H1 (cell line): ENCODE data around the gene NOB1. TPM values are rescaled to one million over a fixed set of nuclear protein-coding genes. Genes with fewer than 3 reads are reported as not detected.

Experiments
- CTCF ChIA-PET: fragments of 300-600 bp; sonication (Branson Sonifier 250); formaldehyde crosslinking; loops from one replicate; lab custom pipeline; 2021; ENCODE audit not compliant: partially characterized antibody; lab: Charles Lee
- POLR2A ChIA-PET: fragments of 300-600 bp; sonication (Branson Sonifier 250); formaldehyde crosslinking; loops from one replicate; lab custom pipeline; 2021; ENCODE audit warnings: inconsistent platforms; ENCODE audit not compliant: partially characterized antibody; lab: Charles Lee
- DNase-seq, 2 experiments: peaks; one replicate each; pipeline versions ENCODE4 v3.0.0 to v3.0.0-alpha.2; 2010 to 2022; ENCODE audit warnings: low spot score in 2 of 2, low read depth in 1 of 2, mixed read lengths in 1 of 2
- FAIRE-seq: peaks from 2 replicates; lab custom pipeline; 2011; peaks lifted over from hg19 to GRCh38; lab: Jason Lieb, UNC
- H2AFZ ChIP-seq: 2 replicates; pipeline ENCODE4 v1.8.1; 2012; ENCODE audit warnings: low read length, inconsistent platforms
- H2AK5ac ChIP-seq: 2 replicates; pipeline ENCODE4 v1.6.1; 2013; ENCODE audit warnings: low read depth, low read length
- H2BK120ac ChIP-seq: replicated peaks from 2 replicates; pipeline ENCODE3; 2013; ENCODE audit warnings: low read depth, low read length, inconsistent platforms
- H2BK12ac ChIP-seq: 2 replicates; pipeline ENCODE4 v1.6.1; 2013; ENCODE audit warnings: low read depth, low read length
- H2BK15ac ChIP-seq: 2 replicates; pipeline ENCODE4 v1.6.1; 2013; ENCODE audit warnings: low read length
- H2BK20ac ChIP-seq: 2 replicates; pipeline ENCODE4 v1.6.1; 2013; ENCODE audit warnings: low read length
- H2BK5ac ChIP-seq: 2 replicates; pipeline ENCODE4 v1.6.1; 2013; ENCODE audit warnings: low read depth, low read length
- H3K14ac ChIP-seq: 2 replicates; pipeline ENCODE4 v1.6.1; 2013; ENCODE audit warnings: inconsistent platforms; ENCODE audit not compliant: insufficient read length
- H3K18ac ChIP-seq: 2 replicates; pipeline ENCODE4 v1.6.1; 2013; ENCODE audit warnings: low read length; ENCODE audit errors: extremely low read depth
- H3K23ac ChIP-seq: 2 replicates; pipeline ENCODE4 v1.6.1; 2013; ENCODE audit warnings: inconsistent platforms; ENCODE audit not compliant: insufficient read length
- H3K23me2 ChIP-seq: 2 replicates; pipeline ENCODE4 v1.6.1; 2013; ENCODE audit warnings: low read depth, low read length
- H3K27ac ChIP-seq: 2 replicates; pipeline ENCODE4 v1.6.1; 2011; ENCODE audit warnings: low read depth, low read length, inconsistent platforms
- H3K27me3 ChIP-seq, 4 experiments: replicated peaks in 1 of 4; 1 replicate in 1 of 4; 2 replicates in 3 of 4; pipeline versions ENCODE4 v1.6.1 to v1.8.1; 2011 to 2013; ENCODE audit warnings: low read length in 3 of 4, mild to moderate bottlenecking in 3 of 4, inconsistent platforms in 2 of 4, mixed read lengths in 2 of 4, moderate library complexity in 1 of 4; ENCODE audit not compliant: control insufficient read depth in 3 of 4, insufficient read depth in 3 of 4; ENCODE audit errors: extremely low read depth in 1 of 4
- H3K36me3 ChIP-seq, 4 experiments: 2 replicates each; pipeline versions ENCODE4 v1.6.1 to v1.8.1; 2011 to 2013; ENCODE audit warnings: mild to moderate bottlenecking in 4 of 4, low read length in 3 of 4, moderate library complexity in 2 of 4, control low read depth in 1 of 4, inconsistent platforms in 1 of 4; ENCODE audit not compliant: insufficient read depth in 4 of 4, control insufficient read depth in 2 of 4
- H3K4ac ChIP-seq: replicated peaks from 2 replicates; pipeline ENCODE3; 2013; ENCODE audit warnings: low read length, low read depth, mixed read lengths, inconsistent platforms; ENCODE audit not compliant: insufficient read length
- H3K4me1 ChIP-seq, 4 experiments: replicated peaks in 1 of 4; 1 replicate in 1 of 4; 2 replicates in 3 of 4; pipeline versions ENCODE4 v1.6.1 to v1.8.1; 2011 to 2013; ENCODE audit warnings: low read length in 3 of 4, inconsistent platforms in 2 of 4, mixed read lengths in 1 of 4; ENCODE audit not compliant: insufficient read depth in 4 of 4, control insufficient read depth in 3 of 4
- H3K4me2 ChIP-seq, 2 experiments: 2 replicates each; pipeline versions ENCODE4 v1.6.1 to v1.8.1; 2011 to 2013; ENCODE audit warnings: low read depth in 2 of 2, low read length in 2 of 2, control low read depth in 1 of 2, inconsistent platforms in 1 of 2, mild to moderate bottlenecking in 1 of 2; ENCODE audit not compliant: insufficient read depth in 1 of 2
- H3K4me3 ChIP-seq, 4 experiments: fragments of 200-600, 300-600 bp in 1 of 4; sonication (generic), shearing (Covaris generic), sonication (Bioruptor Twin) in 1 of 4; 2 replicates each; pipeline versions ENCODE4 v1.5.1 to v1.8.1; 2011 to 2016; ENCODE audit warnings: low read length in 4 of 4, low read depth in 3 of 4, control low read depth in 2 of 4, inconsistent platforms in 2 of 4, mild to moderate bottlenecking in 2 of 4, mixed read lengths in 1 of 4, moderate library complexity in 1 of 4; ENCODE audit not compliant: insufficient read depth in 2 of 4; ENCODE audit errors: extremely low read depth in 1 of 4
- H3K56ac ChIP-seq: replicated peaks from 2 replicates; pipeline ENCODE3; 2013; ENCODE audit warnings: low read depth, mild to moderate bottlenecking, mixed read lengths, low read length, inconsistent platforms; ENCODE audit not compliant: insufficient read length
- H3K79me1 ChIP-seq: 2 replicates; pipeline ENCODE4 v1.6.1; 2013; ENCODE audit warnings: low read depth, low read length, control low read depth
- H3K79me2 ChIP-seq, 2 experiments: 2 replicates each; pipeline versions ENCODE4 v1.6.1 to v1.8.1; 2012 to 2013; ENCODE audit warnings: low read length in 2 of 2, mild to moderate bottlenecking in 2 of 2, inconsistent platforms in 1 of 2; ENCODE audit not compliant: insufficient read depth in 2 of 2, control insufficient read depth in 1 of 2
- H3K9ac ChIP-seq, 4 experiments: replicated peaks in 1 of 4; 1 replicate in 1 of 4; 2 replicates in 3 of 4; pipeline versions ENCODE4 v1.6.1 to v1.8.1; 2011 to 2013; ENCODE audit warnings: low read depth in 3 of 4, low read length in 3 of 4, control low read depth in 2 of 4, mild to moderate bottlenecking in 2 of 4, moderate library complexity in 2 of 4, inconsistent platforms in 1 of 4; ENCODE audit errors: extremely low read depth in 1 of 4
- H3K9me3 ChIP-seq, 2 experiments: 2 replicates each; pipeline versions ENCODE4 v1.6.1 to v1.8.1; 2012 to 2013; ENCODE audit warnings: mild to moderate bottlenecking in 2 of 2, moderate library complexity in 2 of 2, control low read depth in 1 of 2, inconsistent platforms in 1 of 2, low read depth in 1 of 2, low read length in 1 of 2, mixed read lengths in 1 of 2; ENCODE audit not compliant: insufficient read depth in 2 of 2
- H4K20me1 ChIP-seq, 2 experiments: replicated peaks in 1 of 2; 2 replicates each; pipeline versions ENCODE3 to v1.8.1; 2011 to 2013; ENCODE audit warnings: inconsistent platforms in 2 of 2, low read length in 2 of 2, mild to moderate bottlenecking in 1 of 2; ENCODE audit not compliant: insufficient read depth in 2 of 2, control insufficient read depth in 1 of 2
- H4K5ac ChIP-seq: 2 replicates; pipeline ENCODE4 v1.6.1; 2013; ENCODE audit warnings: low read length, low read depth, mixed read lengths, inconsistent platforms; ENCODE audit not compliant: insufficient read length
- H4K8ac ChIP-seq: 2 replicates; pipeline ENCODE4 v1.8.0; 2013; ENCODE audit warnings: mild to moderate bottlenecking, moderate library complexity, low read length, inconsistent platforms; ENCODE audit not compliant: insufficient read depth; ENCODE audit errors: extremely low read depth
- H4K91ac ChIP-seq: replicated peaks from 2 replicates; pipeline ENCODE3; 2013; ENCODE audit warnings: low read length, mixed read lengths, inconsistent platforms; ENCODE audit not compliant: insufficient read length
- ATF3 ChIP-seq: IDR thresholded peaks from 2 replicates; pipeline ENCODE4 v1.6.1; 2011; ENCODE audit warnings: low read depth, mild to moderate bottlenecking, low read length; ENCODE audit not compliant: insufficient read depth
- JUND ChIP-seq: IDR thresholded peaks from 2 replicates; pipeline ENCODE4 v1.6.1; 2011; ENCODE audit warnings: mild to moderate bottlenecking, improper control_type of control experiment, low read length
- MAX ChIP-seq: IDR thresholded peaks from 2 replicates; pipeline ENCODE4 v1.6.1; 2012; ENCODE audit warnings: inconsistent platforms
- NANOG ChIP-seq: IDR thresholded peaks from 2 replicates; pipeline ENCODE4 v1.6.1; 2011; ENCODE audit warnings: low read length, low read depth, mild to moderate bottlenecking, inconsistent platforms; ENCODE audit not compliant: insufficient read depth, poor library complexity, severe bottlenecking
- RFX5 ChIP-seq: IDR thresholded peaks from 2 replicates; pipeline ENCODE4 v1.6.1; 2011; ENCODE audit warnings: low read depth, low read length, improper control_type of control experiment, borderline replicate concordance
- SP4 ChIP-seq: IDR thresholded peaks from 2 replicates; pipeline ENCODE4 v1.6.1; 2012; ENCODE audit warnings: low read length, inconsistent platforms
- SRF ChIP-seq: IDR thresholded peaks from 2 replicates; pipeline ENCODE4 v1.6.1; 2011; ENCODE audit warnings: mild to moderate bottlenecking, low read depth, low read length, moderate library complexity
- USF2 ChIP-seq: IDR thresholded peaks from 2 replicates; pipeline ENCODE4 v1.6.1; 2011; ENCODE audit warnings: low read length, improper control_type of control experiment
- whole genome bisulfite sequencing, 2 experiments: shearing (Covaris generic) in 1 of 2; methylation state at CpG; one replicate each; pipeline versions ENCODE4 v1.1.6 to v1.1.7; 2013 to 2015; ENCODE audit warnings: low lambda C conversion rate in 2 of 2, mixed read lengths in 2 of 2, inconsistent platforms in 1 of 2, low coverage in 1 of 2, missing lambda C conversion rate in 1 of 2; ENCODE audit not compliant: insufficient replicate concordance in 2 of 2, insufficient coverage in 1 of 2, insufficient read length in 1 of 2; ENCODE audit errors: extremely low coverage in 1 of 2, missing lambda C conversion rate in 1 of 2; 5-methylcytosine and 5-hydroxymethylcytosine counted together
- polyA plus RNA-seq, 7 experiments: library from polyadenylated mRNA; depleted of rRNA in 3 of 7; stranded (reverse) in 5 of 7; unstranded in 2 of 7; fragments of >200 nt in 5 of 7; fragments of 200-250 nt in 2 of 7; gene quantifications; 1 replicate in 5 of 7; 2 replicates in 1 of 7; 4 replicates in 1 of 7; pipeline versions ENCODE4 v1.2.1 to v1.2.3, GENCODE V29; 2011 to 2013; ENCODE audit warnings: missing spikeins in 2 of 7, mixed read lengths in 2 of 7
- total RNA-seq: library from RNA; stranded (reverse); fragmentation: NEBNext Ultra II Directional; extraction: Animal tissue kit (Norgen Biotek cat#: 25700); gene quantifications from 2 replicates; pipeline ENCODE4 v1.2.1, GENCODE V29; 2021

Gene NOB1
- total and polyA plus RNA-seq, 2 of the 8 experiments (the other 6 are each of a cell fraction or from before 2014, with no cell fraction given) = 88.2 to 108 TPM

GRCh38 chr16:69712277-69712676 is 42.4 kb downstream of the NOB1 start:
- TF ChIP-seq NANOG (no peak), SRF (no peak), JUND (no peak), RFX5 (no peak), ATF3 (no peak), MAX (no peak), USF2 (no peak), SP4 (no peak)
- Histone ChIP-seq H2BK5ac (no peak overlapping the region), H2BK15ac (no peak overlapping the region), H2BK120ac (no peak overlapping the region), H3K36me3 (peaks cover 0 to 9% (median 3%) of the 10 kb centered on the region in 4 experiments; a peak in 2 of 8 replicates), H3K4me2 (no peak overlapping the region), H2AK5ac (no peak overlapping the region), H3K56ac (no peak overlapping the region), H2AFZ (no peak overlapping the region), H3K18ac (no peak overlapping the region), H3K14ac (no peak overlapping the region), H3K79me2 (no peaks in the 10 kb centered on the region), H3K27ac (no peak overlapping the region), H3K4ac (no peak overlapping the region), H4K5ac (no peak overlapping the region), H2BK12ac (no peak overlapping the region), H3K23ac (no peak overlapping the region), H3K9ac (no peak overlapping the region), H2BK20ac (no peak overlapping the region), H3K4me1 (0 out of 7 replicates have a peak, but pooled peaks cover 0 to 2% (median 0%) of the 10 kb centered on the region in 4 experiments), H4K91ac (no peak overlapping the region), H3K4me3 (no peak overlapping the region), H4K20me1 (no peaks in the 10 kb centered on the region), H3K9me3 (no peaks in the 10 kb centered on the region), H3K23me2 (no peaks in the 10 kb centered on the region), H3K27me3 (no peaks in the 10 kb centered on the region), H3K79me1 (no peaks in the 10 kb centered on the region), H4K8ac (no peak overlapping the region)
- ChIA-PET CTCF (interaction anchor here (0.9 to 7.5 kb wide), 3 partner anchors 11 to 148 kb away, joined by 3 to 88 read pairs (median 4); partner anchors contain the start of gene NQO1), POLR2A (interaction anchor here (1.3 to 3.4 kb wide), 2 partner anchors 13 to 42 kb away, joined by 3 to 18 read pairs; partner anchors contain the start of gene NQO1)
- FAIRE-seq (no peak), DNase-seq (peak in 1 of 2 experiments; percentile 8)
- 94% methylated on average over 4 of the region's 4 CpGs; no CpG with 5 or more reads in 1 of the 2 experiments for WGBS, 2 experiments
